LNCAP (cell line): ENCODE data around the gene SPTB.

Source experiments
- CTCF ChIP-seq: fragments of 450-650 bp; IDR thresholded peaks from 2 replicates; pipeline ENCODE4 v1.5.1; 2017; ENCODE audit warnings: mild to moderate bottlenecking

SPTB gene

GRCh38 chr14:64857979-64858744, 21.5 kb downstream of the SPTB start:
- no peak for TF ChIP-seq CTCF

- TF ChIP-seq CTCF = no peak
These were observed 22.9 kb downstream of the SPTB start for GRCh38 chr14:64856529-64857445.

GRCh38 chr14:64855721-64856528, 23.8 kb downstream of the SPTB start:
- TF ChIP-seq CTCF = no peak

GRCh38 chr14:64850369-64851137, 29.2 kb downstream of the SPTB start:
- TF ChIP-seq CTCF = no peak

GRCh38 chr14:64849940-64850339, 29.8 kb downstream of the SPTB start:
- TF ChIP-seq CTCF = no peak

- TF ChIP-seq CTCF = no peak
These were observed 31.5 kb downstream of the SPTB start for GRCh38 chr14:64848239-64848638.
